Heart left ventricle (tissue), 13 donors: Measurements from ENCODE around the gene CD7.

ENCODE experiments used
- CTCF ChIP-seq, 12 donors: fragments of 200-600 bp; sonication (generic) in 4 of 12; IDR thresholded peaks; one replicate each; pipeline versions ENCODE4 v1.5.0 to v1.8.0; 2018 to 2022; ENCODE audit warnings: antibody characterized with exemption in 12 of 12, mild to moderate bottlenecking in 5 of 12
- POLR2A ChIP-seq, 2 donors: fragments of 450-650 bp; IDR thresholded peaks; one replicate each; pipeline ENCODE4 v1.6.1; 2017; ENCODE audit warnings: antibody characterized with exemption in 2 of 2, mild to moderate bottlenecking in 2 of 2, moderate library complexity in 2 of 2
- donor health status: ischemic (EF 13 %, LVEDD 7.1; RV severe dilation, severe dysfunction).
- donor health status: DM: no; HTN: yes; CAD: no.
- donor health status: DM: no; HTN: no; CAD: no.
- donor health status: ischemic (EF 25% LVEDD 6.9; RV normal size, moderate dysfunction).
- donor health status: ischemic (EF 25% LVEDD 5.7; RV mildly dilated, moderate dysfunction).
- donor health status: ischemic (EF 35%, LVEDD 5.7; RV mildly dilated, moderate dysfunction).
- donor health status: nonischemic (EF 11% LVEDD 7.7; RV severe dilation, severe dysfunction).
- donor health status: DM: yes; HTN: yes; CAD: no.
- donor health status: PGD.
- donor health status: ischemic (EF 29% LVEDD 5.4; RV normal size, mild dysfunction).
- donor health status: nonischemic (EF 23%, LVEDD 6.1; RV moderate dilation, normal function).

DNA sequence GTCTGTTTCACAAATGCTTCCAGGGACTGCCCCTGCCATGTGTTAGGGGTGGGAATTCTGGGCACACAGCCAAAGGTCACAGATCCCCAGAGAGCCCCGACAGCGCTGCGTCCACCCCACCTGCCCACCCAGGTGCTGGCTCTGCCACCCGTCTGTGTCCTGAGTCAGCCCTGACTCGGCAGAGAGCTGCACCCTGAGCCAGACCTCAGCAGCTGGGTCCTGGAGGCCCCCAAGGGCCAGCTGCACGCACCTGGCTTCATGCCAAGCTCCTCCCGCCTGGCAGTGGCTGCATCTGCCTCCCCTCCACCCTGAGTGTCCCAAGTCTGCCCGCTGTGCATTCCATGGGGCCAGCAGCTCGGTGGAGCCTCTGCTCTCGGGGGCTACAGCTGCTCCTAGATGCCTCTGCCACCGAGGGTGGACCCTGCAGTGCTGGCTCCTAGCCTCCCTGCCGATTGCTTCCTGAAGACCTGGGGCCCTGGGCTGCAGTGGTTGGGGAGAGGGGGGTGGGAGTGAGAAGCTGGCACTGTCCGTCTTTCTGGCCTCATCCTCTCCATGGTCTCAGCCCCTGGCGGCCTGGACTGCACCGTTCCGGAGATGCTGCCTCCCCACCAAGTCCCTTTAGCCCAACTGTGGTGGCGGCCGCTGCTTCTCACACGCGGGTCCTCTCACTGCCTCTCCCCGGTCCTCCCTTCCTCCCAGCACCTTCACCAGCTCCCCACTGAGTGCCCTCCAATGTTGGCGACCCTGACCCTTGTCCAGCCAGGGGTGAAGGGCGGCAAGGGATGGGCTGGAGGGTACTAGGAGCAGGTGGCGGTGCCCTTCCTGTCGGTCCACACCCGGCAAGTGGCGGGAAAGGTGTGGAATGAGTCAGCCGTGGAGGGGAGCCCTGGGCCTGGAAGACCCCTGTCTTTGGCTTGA lies 13.2 kb upstream of the CD7 start:
- TF ChIP-seq CTCF (IDR thresholded peaks at IDR 0.05) (no peak), POLR2A (IDR thresholded peaks at IDR 0.05) (no peak)
